ENCODE measurements around the gene IL36B. TPM values are rescaled to one million over a fixed set of nuclear protein-coding genes. Genes with fewer than 3 reads are reported as not detected.

The IL36B gene
- polyA plus RNA-seq, 1 donor (not counting 4 experiments of a cell fraction or from before 2014, with no cell fraction given): 0.21 TPM

DNA sequence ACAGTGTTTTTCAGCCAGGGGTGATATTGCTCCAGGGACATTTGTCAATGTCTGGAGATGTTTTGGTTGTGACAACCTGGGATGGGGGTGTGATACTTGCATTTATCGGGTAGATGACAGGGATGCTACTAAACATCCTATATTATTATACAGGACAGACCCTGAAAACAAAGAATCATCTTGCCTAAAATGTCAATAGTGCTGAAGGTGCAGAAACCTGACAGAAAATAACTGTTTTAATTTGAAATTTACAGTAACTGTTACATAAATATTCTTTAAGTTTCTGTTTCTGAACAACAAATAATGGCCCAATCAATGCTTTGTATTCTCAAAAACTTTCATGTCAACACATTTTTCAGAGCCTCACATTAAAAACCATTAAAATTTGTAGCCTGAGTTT lies 45.4 kb downstream of the IL36B start:
- DNase-seq (ENCODE audit: low read depth, low spot score) (no peak), FAIRE-seq (no peak)
- H3K27ac ChIP-seq (ENCODE audit: control insufficient read depth, insufficient read depth, low read length): no peak overlapping the region
- H3K79me2 ChIP-seq (ENCODE audit: control insufficient read depth, insufficient read depth, low read length): no peaks in the 10 kb centered on the region
- H3K27me3 ChIP-seq (ENCODE audit: control insufficient read depth, extremely low read depth, insufficient read depth, low read length): no peaks in the 10 kb centered on the region
- H4K20me1 ChIP-seq (ENCODE audit: control insufficient read depth, extremely low read depth, insufficient read depth, low read length): no peaks in the 10 kb centered on the region
- no peak overlapping the region for H2AFZ ChIP-seq (ENCODE audit: control insufficient read depth, low read length)
- no peaks in the 10 kb centered on the region for H3K9me1 ChIP-seq (ENCODE audit: control insufficient read depth, extremely low read depth, insufficient read depth, low read length)
- no peaks in the 10 kb centered on the region for H3K4me1 ChIP-seq (ENCODE audit: control insufficient read depth, extremely low read depth, insufficient read depth, low read length)
- no peak overlapping the region for H3K4me3 ChIP-seq (ENCODE audit: control insufficient read depth in 2 of 3, extremely low read depth in 1 of 3, insufficient read depth in 2 of 3, low read depth in 1 of 3, low read length in 3 of 3)
- H3K36me3 ChIP-seq (ENCODE audit: control insufficient read depth in 2 of 2, extremely low read depth in 1 of 2, insufficient read depth in 2 of 2, low read length in 2 of 2): no peaks in the 10 kb centered on the region
- H3K9me3 ChIP-seq (ENCODE audit: control insufficient read depth, low read depth, low read length): no peaks in the 10 kb centered on the region
- dilution Hi-C loops (cut with MboI; ENCODE audit: extremely low pct_ligation_motif_present, low sequenced_read_pairs): no loop called here
- no peak overlapping the region for H3K4me2 ChIP-seq (ENCODE audit: control insufficient read depth, extremely low read depth, insufficient read depth, low read depth, low read length)
- no peak overlapping the region for H3K9ac ChIP-seq (ENCODE audit: control insufficient read depth, extremely low read depth, insufficient read depth, low read length)
- TF ChIP-seq, protein P1, sequence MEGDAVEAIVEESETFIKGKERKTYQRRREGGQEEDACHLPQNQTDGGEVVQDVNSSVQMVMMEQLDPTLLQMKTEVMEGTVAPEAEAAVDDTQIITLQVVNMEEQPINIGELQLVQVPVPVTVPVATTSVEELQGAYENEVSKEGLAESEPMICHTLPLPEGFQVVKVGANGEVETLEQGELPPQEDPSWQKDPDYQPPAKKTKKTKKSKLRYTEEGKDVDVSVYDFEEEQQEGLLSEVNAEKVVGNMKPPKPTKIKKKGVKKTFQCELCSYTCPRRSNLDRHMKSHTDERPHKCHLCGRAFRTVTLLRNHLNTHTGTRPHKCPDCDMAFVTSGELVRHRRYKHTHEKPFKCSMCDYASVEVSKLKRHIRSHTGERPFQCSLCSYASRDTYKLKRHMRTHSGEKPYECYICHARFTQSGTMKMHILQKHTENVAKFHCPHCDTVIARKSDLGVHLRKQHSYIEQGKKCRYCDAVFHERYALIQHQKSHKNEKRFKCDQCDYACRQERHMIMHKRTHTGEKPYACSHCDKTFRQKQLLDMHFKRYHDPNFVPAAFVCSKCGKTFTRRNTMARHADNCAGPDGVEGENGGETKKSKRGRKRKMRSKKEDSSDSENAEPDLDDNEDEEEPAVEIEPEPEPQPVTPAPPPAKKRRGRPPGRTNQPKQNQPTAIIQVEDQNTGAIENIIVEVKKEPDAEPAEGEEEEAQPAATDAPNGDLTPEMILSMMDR (optimal IDR thresholded peaks at IDR 0.05 in 1 of 3, IDR thresholded peaks at IDR 0.05 in 1 of 3, conservative IDR thresholded peaks at IDR 0.05 in 1 of 3; ENCODE audit: extremely low read depth in 1 of 3, insufficient read depth in 2 of 3, low read length in 3 of 3): no peak
- no peak for TF ChIP-seq EZH2 (IDR thresholded peaks at IDR 0.05; ENCODE audit: low read length)

DNA sequence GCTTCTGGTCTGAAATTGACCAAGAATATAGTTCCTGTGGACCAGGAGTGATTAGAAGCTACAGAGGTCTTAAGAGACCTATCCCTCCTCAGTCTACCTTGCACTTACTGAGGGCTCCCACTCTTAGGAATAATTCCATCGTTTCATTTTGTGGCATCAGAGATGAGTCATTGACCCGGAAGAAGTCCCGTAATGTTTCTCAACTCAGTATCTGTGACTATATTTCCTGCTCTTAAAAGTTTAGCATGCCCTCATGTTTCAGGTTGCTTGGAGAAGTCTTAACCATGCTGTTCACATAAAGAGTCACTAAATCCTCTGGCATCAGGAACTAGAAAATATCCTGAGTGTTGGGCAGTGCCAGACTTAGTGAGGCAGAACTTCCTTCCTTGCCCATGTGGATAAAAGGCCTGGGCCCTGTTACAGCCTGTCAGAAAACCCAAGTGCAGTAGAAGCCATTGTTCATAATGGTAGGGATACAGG lies 47.6 kb downstream of the IL36B start, which contains the start of gene IL36A:
Gene IL36A, plus strand, starts transcription at position 430 of the 480 bp plus-strand sequence. CDS start 413 bp downstream, outside the sequence.
- H4K20me1 ChIP-seq (ENCODE audit: control insufficient read depth, extremely low read depth, insufficient read depth, low read length): no peaks in the 10 kb centered on the region
- no peaks in the 10 kb centered on the region for H3K36me3 ChIP-seq (ENCODE audit: control insufficient read depth in 2 of 2, extremely low read depth in 1 of 2, insufficient read depth in 2 of 2, low read length in 2 of 2)
- H3K4me2 ChIP-seq (ENCODE audit: control insufficient read depth, extremely low read depth, insufficient read depth, low read depth, low read length): no peak within 1 kb of the TSS
- H3K27ac ChIP-seq (ENCODE audit: control insufficient read depth, insufficient read depth, low read length): no peak within 1 kb of the TSS
- FAIRE-seq: no peak
- H3K4me3 ChIP-seq (ENCODE audit: control insufficient read depth in 2 of 3, extremely low read depth in 1 of 3, insufficient read depth in 2 of 3, low read depth in 1 of 3, low read length in 3 of 3): no peak within 1 kb of the TSS
- H2AFZ ChIP-seq (ENCODE audit: control insufficient read depth, low read length): no peak within 1 kb of the TSS
- no peaks in the 10 kb centered on the region for H3K79me2 ChIP-seq (ENCODE audit: control insufficient read depth, insufficient read depth, low read length)
- TF ChIP-seq, protein P1 (optimal IDR thresholded peaks at IDR 0.05 in 1 of 3, IDR thresholded peaks at IDR 0.05 in 1 of 3, conservative IDR thresholded peaks at IDR 0.05 in 1 of 3; ENCODE audit: extremely low read depth in 1 of 3, insufficient read depth in 2 of 3, low read length in 3 of 3): no peak
- dilution Hi-C loops (cut with MboI; ENCODE audit: extremely low pct_ligation_motif_present, low sequenced_read_pairs): no loop called here
- no peak within 1 kb of the TSS for H3K9ac ChIP-seq (ENCODE audit: control insufficient read depth, extremely low read depth, insufficient read depth, low read length)
- H3K4me1 ChIP-seq (ENCODE audit: control insufficient read depth, extremely low read depth, insufficient read depth, low read length): no peaks in the 10 kb centered on the region
- no peaks in the 10 kb centered on the region for H3K9me3 ChIP-seq (ENCODE audit: control insufficient read depth, low read depth, low read length)
- no peak for DNase-seq (ENCODE audit: low read depth, low spot score)
- no peaks in the 10 kb centered on the region for H3K27me3 ChIP-seq (ENCODE audit: control insufficient read depth, extremely low read depth, insufficient read depth, low read length)
- no peaks in the 10 kb centered on the region for H3K9me1 ChIP-seq (ENCODE audit: control insufficient read depth, extremely low read depth, insufficient read depth, low read length)
